SIG-M5 (cell line): ENCODE measurements around the gene ERBIN.
"Not testable (repeated sequence)": the region's sequence is repeated elsewhere in the genome, so short reads cannot be mapped to it uniquely, and the experiment has no call there.

Experiments
- DNase-seq: peaks from one replicate; lab custom pipeline; 2025; lab: John Stamatoyannopoulos, UW

Gene ERBIN

DNA sequence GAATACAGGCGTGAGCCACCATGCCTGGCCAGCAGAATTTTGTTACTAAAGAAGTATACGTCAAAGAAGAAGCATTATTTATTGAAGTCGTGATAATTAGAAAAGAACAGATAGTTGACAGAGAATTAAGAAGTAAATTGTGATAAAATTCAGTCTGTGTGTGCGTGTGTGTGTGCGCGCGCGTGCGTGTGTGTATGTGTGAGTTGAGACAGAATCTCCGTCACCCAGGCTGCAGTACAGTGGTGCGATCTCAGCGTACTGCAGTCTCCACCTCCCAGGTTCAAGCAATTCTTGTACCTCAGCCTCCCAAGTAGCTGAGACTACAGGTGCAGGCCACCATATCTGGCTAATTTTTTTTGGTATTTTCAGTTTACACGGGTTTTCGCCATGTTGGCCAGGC, 77.8 kb downstream of the ERBIN start:
- no peak for DNase-seq

DNA sequence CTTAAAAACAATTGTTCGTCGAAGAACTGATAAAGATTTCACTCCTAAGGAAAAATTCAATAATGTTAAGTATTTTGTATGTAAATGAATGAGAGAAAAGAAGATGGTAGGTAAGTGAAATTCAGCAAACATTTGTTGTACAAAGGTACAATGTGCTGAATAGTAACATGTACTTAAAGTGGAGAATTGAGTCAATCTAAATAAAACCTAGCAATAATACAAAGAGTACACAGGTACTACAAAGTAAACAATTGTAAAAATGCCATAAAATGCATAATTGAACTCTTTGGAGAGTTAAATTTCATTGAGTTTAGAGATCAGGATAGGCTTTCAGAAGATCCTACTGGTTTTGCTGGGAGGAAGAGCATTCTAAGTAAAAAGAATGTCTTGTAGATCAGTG, 82.9 kb downstream of the ERBIN start:
- DNase-seq = no peak

DNA sequence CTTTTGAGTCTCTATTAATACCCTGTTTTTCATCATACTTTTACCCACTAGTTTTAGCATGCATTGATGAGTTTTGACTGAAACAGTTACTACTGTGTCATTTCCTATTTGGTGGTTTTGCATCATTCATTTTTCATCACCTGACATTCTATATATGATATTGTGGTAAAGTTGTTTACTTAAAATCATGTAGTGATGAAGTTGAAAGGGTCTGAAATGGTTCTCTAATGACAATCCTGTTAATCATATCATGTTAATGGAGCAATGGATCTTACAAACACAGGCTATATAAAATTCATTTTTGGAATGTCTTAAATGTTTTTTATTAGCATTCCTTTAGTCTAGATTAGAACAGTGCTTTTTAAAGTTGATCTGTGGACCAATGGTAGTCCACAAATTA, 84.1 kb downstream of the ERBIN start:
- DNase-seq = no peak

DNA sequence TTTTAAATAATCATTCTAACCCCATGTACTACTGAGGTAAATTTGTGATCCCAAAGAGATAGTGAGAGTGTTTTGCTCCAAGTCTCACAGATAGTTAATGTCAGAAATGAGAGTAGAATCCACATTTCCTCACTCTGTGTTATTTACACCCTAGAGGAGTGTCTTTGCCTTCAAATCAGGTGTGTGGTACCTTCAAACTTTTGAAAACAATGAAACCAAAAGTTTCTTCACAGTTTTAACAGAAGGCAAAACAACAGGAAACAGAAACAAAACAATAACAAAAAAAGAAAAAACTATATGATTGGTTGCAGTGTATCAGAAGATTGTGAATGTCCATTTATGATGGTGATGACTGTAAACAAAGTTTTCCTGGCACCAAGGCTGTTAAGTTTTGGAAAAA, 85.9 kb downstream of the ERBIN start:
- no peak for DNase-seq

DNA sequence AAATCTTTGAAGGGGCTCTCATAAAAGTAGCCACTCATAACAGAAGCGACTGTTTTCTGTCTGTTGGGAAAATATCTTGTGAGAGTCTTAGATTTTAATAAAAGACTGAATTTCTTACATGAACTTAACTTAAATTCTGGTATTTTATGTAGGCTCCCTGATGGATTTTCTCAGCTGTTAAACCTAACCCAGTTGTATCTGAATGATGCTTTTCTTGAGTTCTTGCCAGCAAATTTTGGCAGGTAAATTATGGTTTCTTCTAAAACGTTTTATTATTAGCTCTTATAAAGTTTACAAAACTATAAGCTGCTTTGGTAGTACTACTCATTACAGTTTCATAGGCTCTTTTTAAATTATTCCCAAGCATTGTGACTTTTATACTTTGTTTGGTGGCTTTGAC, 87.0 kb downstream of the ERBIN start:
- no peak for DNase-seq

DNA sequence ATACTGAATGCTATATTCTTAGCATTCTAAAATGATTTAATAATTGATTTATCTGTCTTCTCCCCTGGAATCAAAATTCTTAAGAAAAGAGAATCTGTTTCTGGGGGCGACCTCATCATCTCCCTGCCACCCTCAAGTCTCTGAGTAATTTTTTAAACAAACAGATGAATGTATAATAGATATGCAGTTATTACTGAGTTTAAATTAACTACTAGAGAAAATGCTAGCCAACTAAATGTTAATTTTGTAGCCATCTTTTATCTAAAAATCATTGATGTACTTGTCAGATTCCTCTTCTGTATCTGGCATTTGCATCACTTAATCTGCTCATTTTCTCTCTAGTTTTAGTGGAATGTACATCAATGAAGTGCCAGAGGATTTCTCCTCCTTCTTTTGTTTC, 87.5 kb downstream of the ERBIN start:
- DNase-seq = no peak

DNA sequence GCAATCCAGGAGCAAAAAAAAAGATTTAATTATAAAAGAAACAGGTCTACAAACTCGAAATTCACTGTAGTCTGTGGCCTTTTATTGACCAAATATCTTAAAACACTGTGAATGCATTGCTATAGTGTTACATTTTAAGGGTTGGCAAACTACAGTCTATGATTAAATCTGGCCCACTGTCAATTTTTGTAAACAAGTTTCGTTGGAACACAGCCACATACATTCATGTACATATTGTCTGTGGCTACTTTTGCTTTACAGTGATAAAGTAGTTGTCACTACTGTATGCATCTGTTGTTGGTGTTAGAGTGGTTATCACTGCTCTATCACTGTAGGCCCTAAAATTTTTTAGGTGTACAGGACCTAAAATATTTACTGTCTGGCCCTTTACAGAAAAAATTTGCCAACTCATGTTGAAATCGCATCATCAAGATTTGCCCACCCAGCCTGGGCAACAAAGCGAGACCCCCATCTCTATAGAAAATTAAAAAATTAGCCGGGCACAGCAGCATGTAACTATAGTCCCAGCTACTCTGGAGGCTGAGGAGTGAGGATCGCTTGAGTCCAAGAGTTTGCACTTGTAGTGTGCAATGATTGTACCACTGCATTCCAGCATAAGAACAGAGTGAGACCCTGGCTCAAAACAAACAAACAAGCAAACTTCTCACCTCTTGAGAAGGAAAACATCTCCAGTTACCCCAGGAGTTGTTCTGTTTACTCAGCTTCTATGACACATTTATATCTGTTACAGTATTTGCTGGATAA, 89.0 kb downstream of the ERBIN start:
- DNase-seq = no peak

DNA sequence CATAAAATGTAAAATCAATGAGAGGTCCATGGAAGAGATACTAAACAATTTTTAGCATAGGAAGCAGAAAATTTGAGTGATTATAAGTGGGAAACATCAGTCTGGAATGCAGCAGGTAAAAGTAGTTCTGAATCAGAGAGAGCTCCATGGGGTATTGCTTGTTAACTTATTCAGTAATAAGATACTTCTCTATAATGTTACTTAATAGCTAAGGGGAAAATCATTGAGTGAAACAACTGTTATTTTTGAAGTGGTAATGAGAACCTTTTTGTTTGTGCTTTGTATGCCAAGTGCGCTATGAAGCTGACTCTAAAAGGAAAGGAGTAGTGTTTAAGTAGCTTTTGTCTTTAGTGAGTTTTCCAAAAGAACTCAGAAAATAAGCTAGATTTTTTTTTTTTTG, 95.2 kb downstream of the ERBIN start:
- DNase-seq = no peak

DNA sequence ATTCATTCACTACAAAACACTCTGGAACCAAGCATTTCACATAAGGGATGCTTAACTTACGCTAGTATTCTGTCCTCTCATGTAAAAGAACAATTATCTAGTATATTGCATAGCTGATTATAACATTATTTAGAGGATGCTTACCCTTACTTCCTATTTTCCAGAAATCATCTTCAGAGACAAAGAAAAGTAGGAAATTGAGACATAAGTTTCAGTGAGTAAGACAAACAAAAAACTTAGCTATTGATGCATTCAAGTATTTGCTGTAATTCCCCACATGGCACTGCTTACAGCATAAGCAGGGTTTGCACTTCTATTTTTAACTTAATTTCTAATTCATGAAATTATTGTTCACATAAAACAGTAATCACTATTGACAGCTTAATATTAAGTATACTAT, 112.9 kb downstream of the ERBIN start:
- no peak for DNase-seq

DNA sequence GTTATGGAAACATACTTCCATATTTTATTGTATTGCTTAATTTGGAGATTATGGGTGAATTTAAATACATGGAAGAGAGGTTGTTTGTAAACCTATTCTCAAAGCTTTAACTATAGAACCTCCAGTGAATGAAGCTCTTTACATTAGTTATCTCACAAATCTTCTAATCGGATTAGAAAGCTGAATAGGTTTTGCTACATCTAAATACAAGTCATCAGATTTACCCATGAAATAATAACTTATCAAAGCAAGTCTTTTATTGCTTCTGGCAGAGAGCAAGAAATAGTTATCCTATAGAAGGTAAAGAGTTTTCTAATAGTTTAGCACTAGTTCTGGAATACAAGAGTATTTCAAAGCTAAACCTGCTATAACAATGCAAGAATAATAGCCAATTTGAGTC, 113.3 kb downstream of the ERBIN start:
- DNase-seq = no peak

DNA sequence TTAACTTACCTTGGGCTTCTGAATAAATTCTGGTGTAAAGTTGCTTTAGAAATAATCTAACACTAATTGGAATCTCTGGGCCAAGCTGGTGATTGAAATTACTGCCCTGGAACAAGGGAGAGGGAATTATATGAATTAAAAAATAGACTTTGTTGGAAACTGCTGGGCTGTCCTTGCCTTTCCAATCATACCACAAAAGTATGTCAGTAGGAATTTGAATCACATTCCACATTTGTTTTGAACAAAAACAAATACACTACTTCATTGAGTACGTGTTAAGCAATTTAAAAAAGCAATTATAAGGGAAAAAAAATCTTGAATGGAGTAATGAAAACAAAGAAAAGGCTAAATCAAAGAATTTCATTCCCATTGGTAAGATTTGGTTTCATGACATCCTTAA, 115.3 kb downstream of the ERBIN start:
- no peak for DNase-seq

DNA sequence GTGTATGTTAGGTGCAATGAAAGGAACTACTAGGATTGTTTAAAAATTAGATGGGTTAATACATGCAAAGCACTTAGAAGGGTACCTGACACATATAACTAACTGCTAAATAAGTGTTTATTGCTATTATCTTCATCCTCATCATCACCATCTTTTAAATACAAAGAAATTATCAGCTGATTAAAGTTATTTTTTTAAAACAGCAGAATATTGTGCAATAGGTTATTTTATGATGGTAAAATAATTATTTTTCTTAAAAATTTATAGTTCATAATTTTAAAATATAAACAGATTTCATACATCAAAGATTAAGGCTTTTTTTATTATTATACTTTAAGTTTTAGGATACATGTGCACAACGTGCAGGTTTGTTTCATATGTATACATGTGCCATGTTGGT, 130.9 kb downstream of the ERBIN start:
- no peak for DNase-seq

DNA sequence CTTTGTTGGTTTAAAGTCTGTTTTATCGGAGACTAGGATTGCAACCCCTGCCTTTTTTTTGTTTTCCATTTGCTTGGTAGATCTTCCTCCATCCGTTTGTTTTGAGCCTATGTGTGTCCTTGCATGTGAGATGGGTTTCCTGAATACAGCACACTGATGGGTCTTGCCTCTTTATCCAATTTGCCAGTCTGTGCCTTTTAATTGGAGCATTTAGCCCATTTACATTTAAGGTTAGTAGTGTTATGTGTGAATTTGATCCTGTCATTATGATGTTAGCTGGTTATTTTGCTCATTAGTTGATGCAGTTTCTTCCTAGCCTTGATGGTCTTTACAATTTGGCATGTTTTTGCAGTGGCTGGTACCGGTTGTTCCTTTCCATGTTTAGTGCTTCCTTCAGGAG, 134.9 kb downstream of the ERBIN start:
- not testable (repeated sequence) for DNase-seq

DNA sequence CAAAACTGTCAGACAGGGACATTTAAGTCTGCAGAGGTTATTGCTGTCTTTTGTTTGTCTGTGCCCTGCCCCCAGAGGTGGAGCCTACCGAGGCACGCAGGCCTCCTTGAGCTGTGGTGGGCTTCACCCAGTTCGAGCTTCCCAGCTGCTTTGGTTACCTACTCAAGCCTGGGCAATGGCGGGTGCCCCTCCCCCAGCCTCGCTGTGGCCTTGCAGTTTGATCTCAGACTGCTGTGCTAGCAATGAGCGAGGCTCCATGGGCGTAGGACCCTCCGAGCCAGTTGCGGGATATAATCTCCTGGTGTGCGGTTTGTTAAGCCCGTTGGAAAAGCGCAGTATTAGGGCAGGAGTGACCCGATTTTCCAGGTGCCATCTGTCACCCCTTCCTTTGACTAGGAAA, 136.7 kb downstream of the ERBIN start:
- DNase-seq = not testable (repeated sequence)

DNA sequence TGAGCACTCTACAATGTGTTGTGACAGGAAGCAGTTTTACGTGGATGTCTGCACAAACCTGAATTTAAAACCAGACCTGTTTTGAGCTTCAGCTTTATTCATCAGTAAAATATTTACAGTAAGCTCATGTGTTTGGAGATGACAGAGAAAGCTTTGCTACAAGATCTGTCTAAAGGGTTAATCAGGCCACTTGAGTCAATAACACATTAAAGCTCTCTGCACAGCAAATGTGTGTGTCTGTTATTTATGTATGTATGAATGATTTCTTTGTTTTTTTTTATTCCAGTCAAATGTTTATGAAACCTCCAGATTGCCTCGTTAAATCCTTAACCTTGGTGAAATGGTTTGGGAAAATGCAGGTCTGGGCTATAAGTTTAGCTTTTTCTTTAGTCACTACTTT, 140.5 kb downstream of the ERBIN start:
- DNase-seq = no peak

DNA sequence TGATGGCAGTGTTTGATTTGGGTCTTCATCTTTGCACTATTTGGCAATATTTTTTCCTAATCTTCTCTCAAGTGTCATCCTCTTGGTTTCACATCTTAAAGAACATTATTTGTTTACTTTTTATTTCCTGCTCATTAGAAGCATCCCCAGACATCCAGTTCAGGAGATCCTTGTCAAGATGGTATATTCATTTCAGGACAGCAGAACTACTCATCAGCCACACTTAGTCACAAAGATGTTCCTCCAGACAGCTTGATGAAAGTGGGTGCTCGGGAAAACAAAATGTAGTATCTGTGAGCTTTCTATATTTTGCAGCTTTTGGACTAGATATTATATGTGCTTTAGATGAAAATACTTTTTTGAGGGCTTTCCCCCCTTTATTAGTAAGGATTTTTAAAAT, 145.7 kb downstream of the ERBIN start:
- no peak for DNase-seq

DNA sequence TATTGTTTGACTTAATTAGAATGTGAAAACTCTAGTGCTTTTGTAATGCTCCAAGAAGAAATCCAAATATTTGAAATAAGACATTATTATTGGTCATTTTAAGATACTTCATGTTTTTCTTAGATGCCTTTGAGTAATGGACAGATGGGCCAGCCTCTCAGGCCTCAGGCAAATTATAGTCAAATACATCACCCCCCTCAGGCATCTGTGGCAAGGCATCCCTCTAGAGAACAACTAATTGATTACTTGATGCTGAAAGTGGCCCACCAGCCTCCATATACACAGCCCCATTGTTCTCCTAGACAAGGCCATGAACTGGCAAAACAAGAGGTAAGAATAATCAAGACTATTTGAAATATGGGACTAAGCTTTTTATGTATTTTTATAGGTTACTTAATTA, 148.5 kb downstream of the ERBIN start:
- no peak for DNase-seq

DNA sequence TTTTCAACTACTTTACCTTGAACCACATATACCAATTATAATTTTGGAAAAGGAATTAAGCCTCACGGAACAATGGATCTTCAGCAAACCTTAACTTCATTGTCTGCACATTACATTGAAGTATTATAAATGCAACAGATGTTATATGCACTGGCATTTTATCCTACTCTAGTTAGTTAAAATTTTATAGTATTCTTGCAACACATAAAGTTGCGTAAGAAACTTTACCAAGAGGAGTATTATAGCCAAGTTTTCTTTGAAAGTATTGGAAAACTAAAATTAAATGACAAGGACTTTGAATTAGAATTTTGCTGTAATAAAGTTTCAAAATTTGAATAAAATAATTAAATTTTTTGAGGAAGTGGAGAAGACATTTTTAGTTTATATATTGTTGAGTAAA, 154.3 kb downstream of the ERBIN start:
- no peak for DNase-seq

DNA sequence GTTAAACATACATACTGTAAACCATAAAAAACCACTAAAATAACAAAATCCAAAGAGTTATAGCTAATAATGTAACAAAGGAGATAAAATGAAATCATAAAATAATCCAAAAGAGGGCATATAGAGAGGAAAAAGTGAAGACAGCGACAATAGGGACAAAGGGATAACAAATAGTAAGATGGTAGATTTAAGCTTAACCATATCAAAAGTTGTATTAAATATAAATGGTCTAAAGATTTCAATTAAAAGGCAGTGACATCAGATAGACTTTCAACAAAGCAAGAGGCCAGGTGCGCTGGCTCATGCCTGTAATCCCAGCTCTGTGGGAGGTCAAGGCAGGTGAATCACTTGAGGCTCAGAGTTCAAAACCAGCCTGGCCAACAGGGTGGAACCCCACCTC, 163.0 kb downstream of the ERBIN start:
- no peak for DNase-seq

DNA sequence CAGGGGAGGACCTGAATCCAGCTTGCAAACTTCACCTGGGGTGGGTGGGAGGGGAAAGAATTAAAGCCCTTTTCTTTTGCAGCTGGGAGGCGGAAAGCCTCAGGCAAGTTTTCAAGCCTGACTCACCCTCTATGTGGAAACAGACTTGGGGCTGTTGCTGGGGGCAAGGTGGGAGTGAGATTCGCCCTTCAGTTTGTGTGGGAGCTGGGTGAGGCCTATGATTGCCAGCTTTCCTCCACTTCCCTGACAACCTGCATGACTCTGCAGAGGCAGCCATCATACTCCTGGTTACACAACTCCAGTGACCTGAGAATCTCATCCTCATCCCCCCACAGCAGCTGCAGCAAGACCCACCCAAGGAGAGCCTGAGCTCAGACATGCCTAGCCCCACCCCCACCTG, 174.5 kb downstream of the ERBIN start:
- no peak for DNase-seq

DNA sequence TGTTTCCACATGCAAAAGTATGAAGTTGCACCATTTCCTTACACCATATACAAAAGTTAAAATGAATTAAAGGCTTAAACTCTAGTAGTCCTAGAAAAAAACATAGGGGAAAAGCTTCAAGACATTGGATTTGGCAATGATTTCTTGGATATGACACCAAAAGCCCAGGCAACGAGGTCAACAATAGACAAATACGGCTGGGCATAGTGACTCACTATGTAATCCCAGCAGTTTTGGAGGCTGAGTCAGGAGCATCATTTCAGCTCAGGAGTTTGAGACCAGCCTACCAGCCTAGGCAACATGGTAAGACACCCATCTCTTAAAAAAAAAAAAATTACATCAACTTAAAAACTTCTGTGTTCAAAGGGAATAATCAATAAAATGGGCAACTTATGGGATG, 186.8 kb downstream of the ERBIN start:
- DNase-seq = no peak

DNA sequence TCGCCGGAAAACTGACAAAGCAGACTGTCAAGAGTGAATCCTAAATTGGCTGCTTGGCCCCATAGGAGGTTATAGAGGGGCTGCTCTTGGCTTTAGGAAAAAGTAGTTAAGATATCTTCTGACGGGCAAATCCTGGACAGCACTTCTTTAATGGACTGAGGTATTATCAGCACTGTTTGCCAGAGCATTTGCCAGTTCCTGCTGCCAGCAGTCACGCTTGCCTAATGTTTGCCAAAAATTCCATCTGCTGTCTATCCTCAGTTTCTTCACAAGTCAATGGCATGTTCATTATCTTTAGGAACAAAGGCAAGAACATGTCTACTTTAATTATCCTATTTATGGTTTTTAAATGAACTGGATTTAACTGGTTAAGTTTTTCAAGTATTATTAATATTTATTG, 191.9 kb downstream of the ERBIN start:
- no peak for DNase-seq

DNA sequence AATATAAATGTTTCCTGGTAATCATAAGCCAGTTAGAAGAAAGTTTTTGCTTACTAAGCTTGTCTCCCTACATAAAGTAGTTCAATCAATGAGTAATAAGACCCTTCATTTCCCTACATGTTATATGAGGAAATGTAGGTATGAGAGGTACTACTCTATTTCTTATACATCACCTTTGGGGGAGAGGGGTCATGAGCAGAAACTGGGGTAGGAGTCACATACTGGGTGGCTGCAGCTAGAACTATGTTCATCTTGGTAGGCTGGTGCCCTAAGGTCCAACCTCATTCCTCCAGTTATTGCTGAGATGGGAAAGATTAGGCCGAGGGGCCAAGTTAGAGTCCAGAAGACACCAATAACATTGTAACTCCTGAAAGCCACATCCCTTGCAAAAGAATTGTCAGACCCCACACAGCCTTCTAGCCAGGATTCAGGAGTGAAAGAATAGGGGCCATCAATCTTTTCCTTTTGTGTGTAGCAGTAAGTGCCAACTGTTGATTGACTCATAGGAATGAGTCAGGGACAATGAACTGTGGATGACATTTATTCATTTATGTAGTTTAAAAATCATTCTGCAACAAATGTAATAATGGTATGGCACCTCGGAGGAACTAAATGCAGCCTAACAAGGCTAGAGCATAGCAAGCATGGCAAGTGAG, 196.1 kb downstream of the ERBIN start:
- DNase-seq = no peak

DNA sequence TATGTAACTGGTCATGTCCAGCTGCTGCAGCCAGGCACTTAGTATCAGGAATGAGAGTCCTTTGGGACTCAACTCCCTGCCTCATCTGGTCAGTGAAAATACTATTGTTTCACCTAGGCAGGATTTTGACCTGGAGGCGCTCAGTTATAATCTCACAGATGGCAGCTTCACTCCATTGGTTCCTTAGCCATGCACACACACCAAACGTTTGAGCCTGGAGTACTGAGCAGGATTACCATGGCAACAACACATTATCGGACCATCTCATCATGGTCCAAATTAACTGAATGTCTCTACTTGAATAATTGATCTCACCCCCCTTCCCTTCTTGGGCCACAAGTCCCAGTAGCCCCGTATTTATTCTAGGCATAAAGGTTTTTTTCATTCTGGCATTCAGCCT, 202.8 kb downstream of the ERBIN start:
- no peak for DNase-seq
